ENCODE measurements around the gene RNASE9.

RNASE9 gene

DNA sequence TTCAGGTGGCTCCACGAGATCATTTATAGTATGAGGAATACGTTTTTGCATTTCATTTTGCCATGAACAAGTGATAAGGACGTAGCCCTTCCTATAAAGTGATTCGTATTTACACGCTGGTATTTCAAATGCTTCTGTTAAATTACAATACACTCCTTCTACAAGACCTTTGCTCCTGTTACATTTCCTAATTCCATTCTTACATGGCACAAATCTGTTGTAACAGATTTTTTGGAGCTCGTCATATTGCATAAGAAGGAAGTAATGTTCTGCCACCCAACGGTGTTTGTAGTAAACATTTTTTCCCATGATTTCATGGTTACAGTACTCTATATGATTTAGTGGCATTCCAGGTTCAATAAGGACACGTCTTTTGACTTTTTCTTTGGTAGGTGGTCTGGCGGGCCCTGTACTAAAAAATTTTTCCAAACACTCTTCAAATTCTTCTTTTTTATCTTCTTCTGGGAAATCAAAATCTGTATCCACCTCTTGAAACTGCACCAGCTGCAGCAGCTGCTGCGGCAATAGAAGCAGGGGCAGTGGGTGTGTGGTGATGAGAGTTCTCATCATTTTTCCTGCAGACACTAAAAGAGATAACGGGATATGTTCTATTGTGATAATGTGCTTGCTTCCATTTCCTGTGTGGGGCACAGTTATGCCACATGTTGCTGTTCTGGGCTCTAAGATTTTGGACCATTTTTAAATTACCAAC is 4.2 kb downstream of the RNASE9 start:
- no peak for TF ChIP-seq YY1 (IDR thresholded peaks at IDR 0.05; ENCODE audit: low read depth)
- TF ChIP-seq TCF12 (IDR thresholded peaks at IDR 0.05; ENCODE audit: low read depth): no peak
- no peak for TF ChIP-seq RAD21 (IDR thresholded peaks at IDR 0.05; ENCODE audit: low read depth)
- no peak for TF ChIP-seq CREB1 (IDR thresholded peaks at IDR 0.05; ENCODE audit: low read depth)
- TF ChIP-seq, protein P1, sequence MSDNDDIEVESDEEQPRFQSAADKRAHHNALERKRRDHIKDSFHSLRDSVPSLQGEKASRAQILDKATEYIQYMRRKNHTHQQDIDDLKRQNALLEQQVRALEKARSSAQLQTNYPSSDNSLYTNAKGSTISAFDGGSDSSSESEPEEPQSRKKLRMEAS (IDR thresholded peaks at IDR 0.05): no peak
- TF ChIP-seq TAF1 (IDR thresholded peaks at IDR 0.05; ENCODE audit: low read depth): no peak
- TF ChIP-seq NFIC (IDR thresholded peaks at IDR 0.05): no peak
- no peak for TF ChIP-seq TEAD4 (IDR thresholded peaks at IDR 0.05)
- TF ChIP-seq REST (IDR thresholded peaks at IDR 0.05; ENCODE audit: low read depth): no peak
- no peak for TF ChIP-seq ZBTB7A (IDR thresholded peaks at IDR 0.05; ENCODE audit: low read depth)
- TF ChIP-seq EP300 (IDR thresholded peaks at IDR 0.05; ENCODE audit: borderline replicate concordance): no peak
- TF ChIP-seq CEBPB (IDR thresholded peaks at IDR 0.05): no peak
- TF ChIP-seq FOXM1 (IDR thresholded peaks at IDR 0.05; ENCODE audit: borderline replicate concordance, low read depth): no peak
- no peak for TF ChIP-seq USF1 (IDR thresholded peaks at IDR 0.05)
- TF ChIP-seq EGR1 (IDR thresholded peaks at IDR 0.05): no peak

GRCh38 chr14:20555845-20556244 is 5.0 kb downstream of the RNASE9 start:
- no peak for TF ChIP-seq TAF1 (IDR thresholded peaks at IDR 0.05; ENCODE audit: low read depth)
- TF ChIP-seq RAD21 (IDR thresholded peaks at IDR 0.05; ENCODE audit: low read depth): no peak
- no peak for TF ChIP-seq FOXM1 (IDR thresholded peaks at IDR 0.05; ENCODE audit: borderline replicate concordance, low read depth)
- TF ChIP-seq TEAD4 (IDR thresholded peaks at IDR 0.05): no peak
- TF ChIP-seq, protein P1 (IDR thresholded peaks at IDR 0.05): no peak

DNA sequence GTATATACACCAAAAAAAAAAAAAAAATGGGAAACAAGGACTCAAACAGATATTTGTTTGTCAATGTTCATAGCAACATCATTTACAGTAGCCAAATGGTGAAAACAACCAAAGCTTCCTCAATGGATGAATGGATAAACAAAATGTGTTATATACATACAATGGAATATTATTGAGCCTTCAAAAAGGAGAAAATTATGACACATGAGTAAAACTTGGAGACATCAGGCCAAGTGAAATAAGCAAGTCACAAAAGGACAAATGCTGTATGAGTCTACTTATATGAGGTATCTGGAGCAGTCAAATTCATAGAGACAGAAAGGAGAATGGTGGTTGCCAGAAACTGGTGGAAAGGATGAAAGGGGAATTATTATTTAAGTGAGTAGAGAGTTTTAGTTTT is 7.8 kb downstream of the RNASE9 start:
- no peak for TF ChIP-seq YY1 (IDR thresholded peaks at IDR 0.05; ENCODE audit: low read depth)
- no peak for TF ChIP-seq EGR1 (IDR thresholded peaks at IDR 0.05)
- TF ChIP-seq, protein P1 (IDR thresholded peaks at IDR 0.05): no peak
- TF ChIP-seq CEBPB (IDR thresholded peaks at IDR 0.05): no peak
- TF ChIP-seq ZBTB7A (IDR thresholded peaks at IDR 0.05; ENCODE audit: low read depth): no peak
- no peak for TF ChIP-seq NFIC (IDR thresholded peaks at IDR 0.05)
- no peak for TF ChIP-seq REST (IDR thresholded peaks at IDR 0.05; ENCODE audit: low read depth)
- no peak for TF ChIP-seq FOXM1 (IDR thresholded peaks at IDR 0.05; ENCODE audit: borderline replicate concordance, low read depth)
- no peak for TF ChIP-seq TAF1 (IDR thresholded peaks at IDR 0.05; ENCODE audit: low read depth)
- no peak for TF ChIP-seq USF1 (IDR thresholded peaks at IDR 0.05)

GRCh38 chr14:20551606-20552005 is 9.2 kb downstream of the RNASE9 start:
- no peak for TF ChIP-seq REST (IDR thresholded peaks at IDR 0.05; ENCODE audit: low read depth)
- TF ChIP-seq, protein P1 (IDR thresholded peaks at IDR 0.05): no peak
- TF ChIP-seq EP300 (IDR thresholded peaks at IDR 0.05; ENCODE audit: borderline replicate concordance): no peak
- no peak for TF ChIP-seq YY1 (IDR thresholded peaks at IDR 0.05; ENCODE audit: low read depth)
- no peak for TF ChIP-seq EGR1 (IDR thresholded peaks at IDR 0.05)
- TF ChIP-seq TAF1 (IDR thresholded peaks at IDR 0.05; ENCODE audit: low read depth): no peak
- TF ChIP-seq TCF12 (IDR thresholded peaks at IDR 0.05; ENCODE audit: low read depth): no peak
